GM23248 (cell line): ENCODE measurements around the gene MDGA2.

Experiments used
- EZH2 ChIP-seq: fragments of 200-600 bp; sonication (generic); IDR thresholded peaks from 2 replicates; pipeline ENCODE4 v1.6.1; 2018; ENCODE audit warnings: antibody characterized with exemption, mild to moderate bottlenecking; ENCODE audit not compliant: insufficient read depth, poor library complexity, severe bottlenecking
- EZH2phosphoT487 ChIP-seq: fragments of 200-600 bp; sonication (generic); IDR thresholded peaks from 2 replicates; pipeline ENCODE4 v1.6.1; 2018; ENCODE audit warnings: antibody characterized with exemption, moderate library complexity, mild to moderate bottlenecking, low read depth; ENCODE audit not compliant: insufficient read depth

GRCh38 chr14:47619392-47619791 lies 56.0 kb downstream of the MDGA2 start:
- TF ChIP-seq EZH2 (no peak), EZH2phosphoT487 (no peak)
